ENCODE data around the gene MAPRE3. TPM values are rescaled to one million over a fixed set of nuclear protein-coding genes. Genes with fewer than 3 reads are reported as not detected.
A peak's percentile ranks its signal among the peaks of the same experiment; 100 is the strongest.

The MAPRE3 gene
- total and polyA plus RNA-seq, 8 donors: 4.7 to 56.8 (median 10.1) TPM

- Histone ChIP-seq H3K27me3 (no peaks in the 10 kb centered on the region), H3K4me1 (peaks cover 6 to 12% (median 8%) of the 10 kb centered on the region in 3 donors), H3K4me3 (no peak overlapping the region), H3K27ac (no peak overlapping the region), H3K36me3 (no peaks in the 10 kb centered on the region), H3K9me3 (no peaks in the 10 kb centered on the region)
- intact Hi-C loops (cut with DNase I): no loop called here
- FAIRE-seq (no peak), ATAC-seq (no peak), DNase-seq (no peak)
- 89 to 93% methylated on average over 5 of the region's 5 CpGs for WGBS, 2 donors
- TF ChIP-seq CTCF (IDR thresholded peaks at IDR 0.05): no peak
Observed at GRCh38 chr2:26986576-26986975, 16.1 kb downstream of the MAPRE3 start.

- intact Hi-C loops (cut with DNase I): no loop called here
- no peak for TF ChIP-seq CTCF (IDR thresholded peaks at IDR 0.05)
- no peak overlapping the region for H3K27ac ChIP-seq
- H3K4me1 ChIP-seq: no peaks in the 10 kb centered on the region
- H3K36me3 ChIP-seq: no peaks in the 10 kb centered on the region
- FAIRE-seq (no peak), ATAC-seq (peak in 2 of 4 donors; percentile 36 to 72), DNase-seq (no peak)
- H3K27me3 ChIP-seq: no peaks in the 10 kb centered on the region
- no peaks in the 10 kb centered on the region for H3K9me3 ChIP-seq
- no peak overlapping the region for H3K4me3 ChIP-seq
- 70 to 73% methylated on average over 4 of the region's 4 CpGs for WGBS, 2 donors
Observed at GRCh38 chr2:26988058-26988860, 17.8 kb downstream of the MAPRE3 start.

- intact Hi-C loops (cut with DNase I): no loop called here
- Histone ChIP-seq H3K27ac (no peak overlapping the region), H3K9me3 (no peaks in the 10 kb centered on the region), H3K4me3 (no peak overlapping the region), H3K36me3 (no peaks in the 10 kb centered on the region), H3K4me1 (no peaks in the 10 kb centered on the region), H3K27me3 (no peaks in the 10 kb centered on the region)
- FAIRE-seq: no peak
- no peak for TF ChIP-seq CTCF (IDR thresholded peaks at IDR 0.05)
- ATAC-seq: no peak
- 81 to 82% methylated on average over 8 of the region's 8 CpGs for WGBS, 2 donors
- DNase-seq: no peak
Observed at GRCh38 chr2:26989156-26989555, 18.7 kb downstream of the MAPRE3 start.

GRCh38 chr2:26991717-26992116, 21.3 kb downstream of the MAPRE3 start:
- Histone ChIP-seq H3K4me1 (no peaks in the 10 kb centered on the region), H3K36me3 (no peaks in the 10 kb centered on the region), H3K9me3 (no peaks in the 10 kb centered on the region), H3K4me3 (no peak overlapping the region), H3K27ac (no peak overlapping the region), H3K27me3 (no peaks in the 10 kb centered on the region)
- intact Hi-C loops (cut with DNase I): no loop called here
- no peak for DNase-seq
- TF ChIP-seq CTCF (IDR thresholded peaks at IDR 0.05): no peak
- 51 to 55% methylated on average over 5 of the region's 5 CpGs for WGBS, 2 donors
- no peak for FAIRE-seq
- no peak for ATAC-seq

- TF ChIP-seq CTCF (IDR thresholded peaks at IDR 0.05): no peak
- 90 to 92% methylated on average over 1 of the region's 1 CpG for WGBS, 2 donors
- Histone ChIP-seq H3K9me3 (no peaks in the 10 kb centered on the region), H3K36me3 (no peaks in the 10 kb centered on the region), H3K27me3 (no peaks in the 10 kb centered on the region), H3K27ac (no peak overlapping the region), H3K4me3 (no peak overlapping the region), H3K4me1 (no peaks in the 10 kb centered on the region)
- ATAC-seq (no peak), DNase-seq (no peak), FAIRE-seq (no peak)
- intact Hi-C loops (cut with DNase I): no loop called here
Observed at GRCh38 chr2:26993768-26994167, 23.3 kb downstream of the MAPRE3 start.
